HEK293 (cell line): ENCODE measurements around the gene NAALADL2.

ENCODE experiments used
- CTCF ChIA-PET: fragments of 350-600 bp; formaldehyde crosslinking; extraction: SDS; loops from one replicate; lab custom pipeline; 2021; ENCODE audit warnings: antibody characterized with exemption; lab: Yijun Ruan, JAX
- POLR2A ChIA-PET: fragments of 300-600 bp; formaldehyde crosslinking; extraction: SDS; loops from one replicate; lab custom pipeline; 2020; ENCODE audit warnings: antibody characterized with exemption, inconsistent platforms; lab: Yijun Ruan, JAX
- H3K27ac ChIP-seq: fragments of 200-500 bp; sonication (Bioruptor generic); 2 replicates; pipeline ENCODE4 v1.5.1; 2014; ENCODE audit warnings: low read depth, low read length, control low read depth, inconsistent platforms; ENCODE audit errors: extremely low read depth
- H3K36me3 ChIP-seq, 2 experiments: fragments of 200-500 bp in 1 of 2; sonication (Bioruptor generic) in 1 of 2; 1 replicate in 1 of 2; 2 replicates in 1 of 2; pipeline ENCODE4 v1.5.1; 2014 to 2017; ENCODE audit warnings: inconsistent platforms in 2 of 2, low read length in 2 of 2; ENCODE audit not compliant: control insufficient read depth in 2 of 2, insufficient read depth in 1 of 2
- H3K4me1 ChIP-seq: fragments of 200-500 bp; sonication (Bioruptor generic); 2 replicates; pipeline ENCODE4 v1.5.1; 2014; ENCODE audit warnings: mild to moderate bottlenecking, low read length, inconsistent platforms; ENCODE audit not compliant: control insufficient read depth, insufficient read depth
- H3K4me3 ChIP-seq: 2 replicates; pipeline ENCODE4 v1.5.1; 2011; ENCODE audit warnings: low read depth, mild to moderate bottlenecking, control low read depth, low read length, moderate library complexity
- H3K9me3 ChIP-seq: fragments of 200-500 bp; sonication (Bioruptor generic); 2 replicates; pipeline ENCODE4 v1.5.1; 2014; ENCODE audit warnings: low read depth, low read length, inconsistent platforms; ENCODE audit not compliant: control insufficient read depth, insufficient read depth
- AEBP2 ChIP-seq: fragments of 450-650 bp; formaldehyde crosslinking; IDR thresholded peaks from 2 replicates; pipeline ENCODE4 v1.5.1; 2016; ENCODE audit warnings: missing biosample characterization, missing genetic modification characterization, borderline replicate concordance
- BCL11B ChIP-seq: fragments of 450-650 bp; formaldehyde crosslinking; IDR thresholded peaks from 2 replicates; pipeline ENCODE4 v1.5.1; 2016; ENCODE audit warnings: low read depth, missing biosample characterization, missing genetic modification characterization
- KLF17 ChIP-seq: fragments of 450-650 bp; formaldehyde crosslinking; IDR thresholded peaks from 2 replicates; pipeline ENCODE4 v1.5.1; 2016; ENCODE audit warnings: missing biosample characterization, missing genetic modification characterization
- PRDM4 ChIP-seq: fragments of 450-650 bp; formaldehyde crosslinking; IDR thresholded peaks from 2 replicates; pipeline ENCODE4 v1.5.1; 2017; ENCODE audit warnings: missing biosample characterization, missing genetic modification characterization
- ZFHX2 ChIP-seq: fragments of 450-650 bp; formaldehyde crosslinking; conservative IDR thresholded peaks from 2 replicates; pipeline ENCODE4 v1.5.1; 2016; ENCODE audit warnings: missing biosample characterization, missing genetic modification characterization
- ZNF10 ChIP-seq: fragments of 450-650 bp; formaldehyde crosslinking; IDR thresholded peaks from 2 replicates; pipeline ENCODE4 v1.5.1; 2017; ENCODE audit warnings: missing biosample characterization, missing genetic modification characterization
- ZNF148 ChIP-seq: fragments of 450-650 bp; formaldehyde crosslinking; IDR thresholded peaks from 2 replicates; pipeline ENCODE4 v1.5.0; 2017; ENCODE audit warnings: missing biosample characterization, missing genetic modification characterization, borderline replicate concordance
- ZNF157 ChIP-seq: fragments of 450-650 bp; formaldehyde crosslinking; IDR thresholded peaks from 2 replicates; pipeline ENCODE4 v1.5.1; 2016; ENCODE audit warnings: missing biosample characterization, missing genetic modification characterization
- ZNF548 ChIP-seq: fragments of 450-650 bp; formaldehyde crosslinking; IDR thresholded peaks from 2 replicates; pipeline ENCODE4 v1.5.1; 2016; ENCODE audit warnings: missing biosample characterization, missing genetic modification characterization
- ZNF571 ChIP-seq: fragments of 450-650 bp; formaldehyde crosslinking; IDR thresholded peaks from 2 replicates; pipeline ENCODE4 v1.5.0; 2017; ENCODE audit warnings: missing biosample characterization, missing genetic modification characterization
- ZNF629 ChIP-seq: fragments of 450-650 bp; formaldehyde crosslinking; IDR thresholded peaks from 2 replicates; pipeline ENCODE4 v1.5.1; 2017; ENCODE audit warnings: missing biosample characterization, missing genetic modification characterization
- ZNF701 ChIP-seq: fragments of 450-650 bp; formaldehyde crosslinking; IDR thresholded peaks from 2 replicates; pipeline ENCODE4 v1.5.1; 2016; ENCODE audit warnings: missing biosample characterization, missing genetic modification characterization
- ZSCAN23 ChIP-seq: fragments of 450-650 bp; formaldehyde crosslinking; IDR thresholded peaks from 2 replicates; pipeline ENCODE4 v1.5.1; 2016; ENCODE audit warnings: missing biosample characterization, missing genetic modification characterization

Gene NAALADL2

GRCh38 chr3:175743733-175744400 is 884.7 kb downstream of the NAALADL2 start:
- no peaks in the 10 kb centered on the region for H3K4me1 ChIP-seq
- POLR2A ChIA-PET: no interaction called here
- H3K4me3 ChIP-seq: no peak overlapping the region
- no peak for TF ChIP-seq AEBP2
- TF ChIP-seq ZNF629 (tag by site-specific recombination): no peak
- no peak for TF ChIP-seq ZNF571 (tag by site-specific recombination)
- no peak for TF ChIP-seq ZNF148 (tag by site-specific recombination)
- TF ChIP-seq ZNF10: no peak
- TF ChIP-seq ZNF548 (tag by site-specific recombination): no peak
- TF ChIP-seq ZNF701 (tag by site-specific recombination): no peak
- no peak for TF ChIP-seq BCL11B (tag by site-specific recombination)
- CTCF ChIA-PET: no interaction called here
- H3K27ac ChIP-seq: no peak overlapping the region
- no peaks in the 10 kb centered on the region for H3K36me3 ChIP-seq
- H3K9me3 ChIP-seq: no peaks in the 10 kb centered on the region

- Histone ChIP-seq H3K4me1 (no peaks in the 10 kb centered on the region), H3K36me3 (no peaks in the 10 kb centered on the region), H3K9me3 (no peaks in the 10 kb centered on the region), H3K27ac (no peak overlapping the region), H3K4me3 (no peak overlapping the region)
- CTCF ChIA-PET: no interaction called here
- POLR2A ChIA-PET: no interaction called here
- TF ChIP-seq ZSCAN23 (tag by site-specific recombination): no peak
Measured at GRCh38 chr3:175746308-175746707, 887.2 kb downstream of the NAALADL2 start.

GRCh38 chr3:175748087-175748730 is 889.1 kb downstream of the NAALADL2 start:
- POLR2A ChIA-PET: no interaction called here
- H3K27ac ChIP-seq: no peak overlapping the region
- H3K9me3 ChIP-seq: no peaks in the 10 kb centered on the region
- H3K4me1 ChIP-seq: no peaks in the 10 kb centered on the region
- no peak overlapping the region for H3K4me3 ChIP-seq
- no peaks in the 10 kb centered on the region for H3K36me3 ChIP-seq
- CTCF ChIA-PET: no interaction called here
- TF ChIP-seq ZFHX2 (no peak), KLF17 (tag by site-specific recombination) (no peak)

- H3K27ac ChIP-seq: no peak overlapping the region
- H3K36me3 ChIP-seq: no peaks in the 10 kb centered on the region
- TF ChIP-seq ZNF157 (tag by site-specific recombination) (no peak), PRDM4 (tag by site-specific recombination) (no peak)
- no peaks in the 10 kb centered on the region for H3K9me3 ChIP-seq
- no peak overlapping the region for H3K4me3 ChIP-seq
- no peaks in the 10 kb centered on the region for H3K4me1 ChIP-seq
- ChIA-PET CTCF (no interaction called here), POLR2A (no interaction called here)
Measured at GRCh38 chr3:175749981-175750380, 890.8 kb downstream of the NAALADL2 start.
